HG02885 (cell line): ENCODE measurements around the gene NCBP1.
A peak's percentile ranks its signal among the peaks of the same experiment; 100 is the strongest.
"Not testable (repeated sequence)": the region's sequence is repeated elsewhere in the genome, so short reads cannot be mapped to it uniquely, and the experiment has no call there.

Experiments
- ATAC-seq: cut with Tn5 transposase; IDR thresholded peaks from one replicate; pipeline ENCODE4 v1.9.1; 2021; ENCODE audit warnings: mild to moderate bottlenecking; ENCODE audit not compliant: unreplicated experiment, poor library complexity

The NCBP1 gene, protein sequence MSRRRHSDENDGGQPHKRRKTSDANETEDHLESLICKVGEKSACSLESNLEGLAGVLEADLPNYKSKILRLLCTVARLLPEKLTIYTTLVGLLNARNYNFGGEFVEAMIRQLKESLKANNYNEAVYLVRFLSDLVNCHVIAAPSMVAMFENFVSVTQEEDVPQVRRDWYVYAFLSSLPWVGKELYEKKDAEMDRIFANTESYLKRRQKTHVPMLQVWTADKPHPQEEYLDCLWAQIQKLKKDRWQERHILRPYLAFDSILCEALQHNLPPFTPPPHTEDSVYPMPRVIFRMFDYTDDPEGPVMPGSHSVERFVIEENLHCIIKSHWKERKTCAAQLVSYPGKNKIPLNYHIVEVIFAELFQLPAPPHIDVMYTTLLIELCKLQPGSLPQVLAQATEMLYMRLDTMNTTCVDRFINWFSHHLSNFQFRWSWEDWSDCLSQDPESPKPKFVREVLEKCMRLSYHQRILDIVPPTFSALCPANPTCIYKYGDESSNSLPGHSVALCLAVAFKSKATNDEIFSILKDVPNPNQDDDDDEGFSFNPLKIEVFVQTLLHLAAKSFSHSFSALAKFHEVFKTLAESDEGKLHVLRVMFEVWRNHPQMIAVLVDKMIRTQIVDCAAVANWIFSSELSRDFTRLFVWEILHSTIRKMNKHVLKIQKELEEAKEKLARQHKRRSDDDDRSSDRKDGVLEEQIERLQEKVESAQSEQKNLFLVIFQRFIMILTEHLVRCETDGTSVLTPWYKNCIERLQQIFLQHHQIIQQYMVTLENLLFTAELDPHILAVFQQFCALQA

GRCh38 chr9:97632985-97633858, at the start of gene NCBP1, which contains the start of gene TSTD2:
TSS of gene NCBP1 (plus strand) at chr9:97633821. CDS start at chr9:97633882, 61 bp downstream.
TSS of gene TSTD2 (minus strand) at chr9:97633368. CDS start at chr9:97627562, 5,806 bp downstream.
- ATAC-seq: peak; percentile 86

- ATAC-seq: not testable (repeated sequence)
Observed at GRCh38 chr9:97584778-97585177, 48.8 kb upstream of the NCBP1 start.

DNA sequence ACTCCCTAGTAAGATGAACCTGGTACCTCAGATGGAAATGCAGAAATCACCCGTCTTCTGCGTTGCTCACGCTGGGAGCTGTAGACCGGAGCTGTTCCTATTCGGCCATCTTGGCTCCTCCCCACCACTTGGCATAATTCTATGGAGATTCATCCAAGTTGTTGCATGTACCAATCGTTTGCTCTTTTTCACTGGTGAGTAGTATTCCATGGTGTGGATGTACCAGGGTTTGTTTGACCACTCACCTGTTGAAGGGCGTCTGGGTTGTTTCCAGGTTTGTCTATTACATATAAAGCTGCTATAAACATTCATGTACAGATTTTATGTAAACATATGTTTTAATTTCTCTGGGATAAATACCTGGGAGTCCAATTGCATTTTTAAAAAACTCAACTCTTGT, 46.7 kb upstream of the NCBP1 start:
- ATAC-seq: not testable (repeated sequence)

- no peak for ATAC-seq
Observed at GRCh38 chr9:97591535-97591934, 42.1 kb upstream of the NCBP1 start.

GRCh38 chr9:97592126-97592525, 41.5 kb upstream of the NCBP1 start:
- no peak for ATAC-seq

GRCh38 chr9:97593960-97594359, 39.7 kb upstream of the NCBP1 start:
- ATAC-seq: no peak

DNA sequence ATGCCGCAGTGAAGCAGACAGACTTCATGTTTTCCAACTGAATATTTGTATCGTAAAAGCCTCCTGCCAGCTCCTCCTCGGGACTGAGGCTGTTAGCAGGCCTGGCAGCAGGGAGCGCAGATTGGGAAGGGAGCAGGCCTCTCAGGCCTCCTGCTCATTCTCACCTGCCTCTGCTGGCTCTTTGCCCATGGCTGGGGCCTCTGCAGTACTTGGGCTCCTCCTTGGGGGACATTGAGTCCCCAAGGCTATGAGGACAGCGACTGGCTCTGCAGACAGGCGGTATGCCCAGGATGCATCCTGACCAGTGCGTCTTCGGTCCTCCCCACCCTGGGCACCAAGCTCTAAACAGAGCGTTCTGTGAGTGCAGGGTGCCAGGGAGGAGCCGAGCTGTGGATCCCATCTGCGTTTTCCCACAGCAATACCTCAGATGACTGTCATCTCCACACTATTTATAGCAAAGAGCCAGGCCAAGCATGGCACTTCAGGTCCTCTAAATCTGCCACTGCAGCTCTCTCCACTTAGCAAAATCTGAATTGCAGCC, 39.2 kb upstream of the NCBP1 start:
- ATAC-seq: no peak

DNA sequence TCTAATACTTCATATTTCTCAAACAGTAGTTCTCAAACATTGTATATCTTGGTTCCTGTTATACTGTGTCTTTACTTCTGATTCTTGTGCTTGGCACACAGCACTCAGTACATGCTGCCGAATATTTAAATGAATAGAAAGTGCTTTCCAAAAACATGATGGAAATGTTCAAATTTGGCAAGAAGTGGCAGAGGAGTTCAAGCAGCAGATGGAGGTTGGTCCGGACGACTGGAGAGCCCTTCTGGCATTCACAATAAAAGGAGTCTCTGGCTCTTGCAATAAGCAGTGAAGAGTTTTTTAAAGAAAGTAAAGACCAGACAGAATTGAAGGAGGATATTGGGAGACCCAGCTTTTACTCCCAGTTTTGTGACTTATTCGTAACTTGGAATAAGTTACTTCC, 36.7 kb upstream of the NCBP1 start:
- no peak for ATAC-seq

DNA sequence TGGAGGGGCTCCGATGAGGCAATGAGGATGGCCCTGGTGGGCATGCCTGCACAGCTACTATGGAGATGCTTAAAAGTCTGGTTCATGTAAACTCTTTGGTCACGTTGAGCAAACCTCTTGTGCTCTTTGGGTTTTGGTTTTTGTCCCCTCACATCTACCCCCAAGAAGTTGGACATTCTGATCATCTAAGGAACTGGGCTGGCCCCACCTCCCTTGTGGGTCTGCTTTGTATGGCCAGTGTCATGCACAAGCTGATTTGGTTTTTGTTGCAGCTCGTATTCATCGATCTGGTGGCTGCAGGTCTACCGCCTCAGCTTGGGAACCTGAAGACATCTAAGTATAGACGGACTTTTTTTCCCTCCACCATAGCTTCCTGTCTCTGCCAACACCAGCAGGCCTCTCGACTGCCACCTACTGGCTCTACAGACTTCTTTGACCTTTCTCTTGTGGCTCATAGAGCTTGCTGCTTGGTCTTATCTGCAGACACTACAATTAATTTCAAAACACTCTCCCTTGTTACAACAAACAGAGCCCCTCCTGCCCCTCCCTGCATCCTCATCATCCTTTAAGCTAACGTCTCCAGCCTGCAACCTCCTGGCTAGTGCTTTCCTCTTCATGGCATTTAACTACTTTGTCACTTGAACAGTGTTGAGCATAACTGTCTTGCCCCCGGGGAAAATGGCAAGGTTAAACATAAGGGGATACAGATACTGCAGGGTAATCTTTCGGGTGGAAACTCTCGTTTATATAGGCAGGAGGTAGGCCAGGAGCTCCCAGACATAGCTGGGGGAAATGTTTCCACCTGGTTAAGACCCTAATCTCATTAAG, 34.9 kb upstream of the NCBP1 start:
- ATAC-seq: peak; percentile 93

DNA sequence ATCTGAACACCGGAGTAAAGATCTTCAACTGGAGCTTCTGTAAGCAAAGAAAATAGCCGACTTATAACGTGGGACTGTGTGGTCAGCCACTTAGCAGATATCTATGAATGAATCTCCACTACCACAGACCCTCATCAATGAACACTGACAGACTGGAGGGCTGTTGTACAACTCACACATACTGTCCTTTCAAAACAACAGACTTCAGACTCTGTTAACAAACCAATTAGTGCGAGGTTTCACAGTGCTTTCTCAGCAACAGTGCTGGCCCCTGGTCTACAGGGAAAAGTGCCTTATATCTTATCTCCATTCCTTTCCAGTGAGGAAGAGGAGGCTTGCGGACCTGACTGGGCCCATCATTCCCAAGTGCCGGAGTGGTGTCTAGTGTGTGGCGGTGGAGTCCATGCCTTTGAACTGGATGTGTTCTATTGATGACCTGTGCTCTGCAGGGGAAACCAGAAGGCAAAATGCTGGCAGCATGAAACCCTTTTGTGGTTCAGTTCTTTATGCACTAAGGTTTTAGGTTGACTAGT, 34.2 kb upstream of the NCBP1 start:
- no peak for ATAC-seq

DNA sequence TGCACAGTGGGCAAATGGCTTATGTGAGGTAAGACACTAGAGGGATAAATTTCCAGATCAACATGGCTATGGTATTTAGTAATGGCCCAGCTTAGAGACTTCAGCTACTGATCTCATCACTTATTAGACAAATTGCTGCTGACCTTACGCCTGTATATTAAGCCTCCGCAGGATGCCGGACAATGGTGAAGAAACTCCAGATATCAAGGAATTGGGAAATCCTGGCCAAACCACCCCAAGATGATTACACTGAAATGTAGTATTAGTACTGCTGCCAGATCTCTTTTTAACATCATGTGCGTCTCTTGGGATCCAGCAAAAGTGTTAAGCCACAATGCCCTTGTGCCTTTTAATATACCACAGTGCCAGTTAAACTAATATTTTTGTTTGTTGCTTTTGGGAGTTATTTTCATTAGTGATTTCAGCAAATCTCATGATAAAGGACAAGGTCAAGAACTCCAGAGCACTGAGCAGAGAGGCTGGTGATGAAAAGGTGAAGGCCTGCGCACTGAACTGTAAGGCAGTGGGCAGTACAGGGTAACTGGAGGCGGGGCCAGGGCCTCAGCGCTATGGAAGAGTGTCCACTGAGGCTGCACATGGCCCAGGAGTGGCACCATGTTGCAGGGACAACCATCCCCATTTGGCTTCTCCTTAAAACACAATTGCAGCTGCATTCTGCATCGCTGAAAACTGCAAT, 32.9 kb upstream of the NCBP1 start:
- no peak for ATAC-seq

GRCh38 chr9:97601228-97601898, 32.3 kb upstream of the NCBP1 start:
- no peak for ATAC-seq

- no peak for ATAC-seq
Observed at GRCh38 chr9:97602430-97602829, 31.2 kb upstream of the NCBP1 start.

DNA sequence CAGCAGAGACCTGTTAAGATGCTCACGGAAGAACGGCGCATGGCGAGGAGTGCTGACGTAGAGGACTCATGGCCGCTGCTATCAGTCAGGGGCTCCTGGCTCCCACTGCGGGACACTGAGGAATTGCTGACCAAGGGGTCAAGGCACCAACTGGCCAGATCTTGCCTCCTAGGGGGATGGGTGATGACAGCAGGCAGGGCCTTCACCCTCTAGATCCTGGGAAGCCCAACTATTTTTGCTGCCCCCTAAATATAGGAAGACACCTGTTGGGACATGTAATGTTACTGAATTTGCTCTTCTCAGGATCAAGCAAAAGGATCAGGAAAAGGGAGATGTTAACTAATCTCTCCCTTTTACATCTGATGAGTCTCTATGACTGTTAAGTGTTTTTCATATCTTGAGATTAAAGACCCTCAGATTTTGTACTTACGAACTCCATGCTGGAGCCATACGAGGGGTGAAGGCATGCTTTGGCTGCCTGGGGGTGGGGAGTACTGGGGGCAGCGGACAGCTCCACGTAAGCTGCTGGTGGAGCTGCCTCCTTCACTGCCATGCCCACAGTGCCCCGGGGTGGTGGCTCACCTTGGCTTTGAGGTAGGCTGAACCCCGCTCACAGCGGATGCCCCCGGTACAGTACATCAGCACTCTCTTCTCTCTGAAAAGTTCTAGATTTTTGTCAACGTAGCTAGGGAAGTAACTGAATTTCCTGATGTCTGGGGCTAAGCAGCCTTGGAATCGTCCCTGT, 28.5 kb upstream of the NCBP1 start:
- no peak for ATAC-seq

- ATAC-seq: no peak
Observed at GRCh38 chr9:97615439-97616072, 18.1 kb upstream of the NCBP1 start.

- ATAC-seq: no peak
Observed at GRCh38 chr9:97617939-97618416, 15.6 kb upstream of the NCBP1 start.

DNA sequence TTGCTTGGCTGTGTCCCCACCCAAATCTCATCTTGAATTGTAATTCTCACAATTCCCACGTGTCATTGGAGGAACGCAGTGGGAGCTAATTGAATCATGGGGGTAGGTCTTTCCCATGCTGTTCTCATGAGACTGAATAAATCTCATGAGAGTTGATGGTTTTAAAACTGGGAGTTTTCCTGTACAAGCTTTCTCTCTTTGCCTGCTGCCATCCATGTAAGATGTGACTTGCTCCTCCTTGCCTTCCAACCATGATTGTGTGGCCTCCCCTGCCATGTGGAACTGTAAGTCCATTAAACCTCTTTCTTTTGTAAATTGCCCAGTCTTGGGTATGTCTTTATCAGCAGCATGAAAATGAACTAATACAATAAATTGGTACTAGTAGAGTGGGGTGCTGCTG, 13.6 kb upstream of the NCBP1 start:
- ATAC-seq: not testable (repeated sequence)
